Uterus (tissue), 4 donors: ENCODE measurements around the gene GCNT3. TPM values are rescaled to one million over a fixed set of nuclear protein-coding genes. Genes with fewer than 3 reads are reported as not detected.
"Not testable (repeated sequence)": the region's sequence is repeated elsewhere in the genome, so short reads cannot be mapped to it uniquely, and the experiment has no call there.

Experiments used
- DNase-seq, 2 donors: peaks; one replicate each; pipeline ENCODE4 v3.0.0-alpha.2; 2019 to 2020
- H3K27ac ChIP-seq, 2 donors: fragments of 200-600 bp; sonication (generic); 1 replicate in 1 of 2; 2 replicates in 1 of 2; pipeline ENCODE4 v1.5.1; 2016 to 2018
- H3K27me3 ChIP-seq, 2 donors: fragments of 200-600 bp; sonication (generic); one replicate each; pipeline ENCODE4 v1.5.1; 2018 to 2019; ENCODE audit warnings: control low read depth in 1 of 2
- H3K36me3 ChIP-seq, 2 donors: fragments of 200-600 bp; sonication (generic); one replicate each; pipeline ENCODE4 v1.5.1; 2019; ENCODE audit warnings: control low read depth in 1 of 2
- H3K4me1 ChIP-seq, 2 donors: fragments of 200-600 bp; sonication (generic); one replicate each; pipeline ENCODE4 v1.5.1; 2018 to 2019; ENCODE audit warnings: control low read depth in 1 of 2
- H3K4me3 ChIP-seq, 2 donors: fragments of 200-600 bp; sonication (generic); 1 replicate in 1 of 2; 2 replicates in 1 of 2; pipeline ENCODE4 v1.5.1; 2018 to 2019; ENCODE audit warnings: mild to moderate bottlenecking in 1 of 2
- H3K9me3 ChIP-seq, 2 donors: fragments of 200-600 bp; sonication (generic); one replicate each; pipeline ENCODE4 v1.5.1; 2019; ENCODE audit warnings: control low read depth in 1 of 2
- POLR2A ChIP-seq, 2 donors: fragments of 450-650 bp; IDR thresholded peaks; one replicate each; pipeline ENCODE4 v1.6.1; 2016; ENCODE audit warnings: antibody characterized with exemption in 2 of 2, mild to moderate bottlenecking in 1 of 2, moderate library complexity in 1 of 2
- intact Hi-C: fragments of 100-400 bp; cut with DNase I; formaldehyde crosslinking; loops from one replicate; pipeline ENCODE4 v1.15.1; 2023; ENCODE audit warnings: low total_unique reads
- total RNA-seq, 4 donors: library from RNA; depleted of rRNA in 3 of 4; stranded (reverse); fragments of >200 nt in 3 of 4; gene quantifications; one replicate each; pipeline versions ENCODE4 v1.1.0 to v1.2.4, GENCODE V29; 2014 to 2023
- TF ChIP-seq, protein P1 (sequence below), 4 experiments: fragments of 200-600 bp in 2 of 4; fragments of 450-650 bp in 2 of 4; sonication (generic) in 2 of 4; IDR thresholded peaks; one replicate each; pipeline ENCODE4 v1.5.1; 2016 to 2019; ENCODE audit warnings: antibody characterized with exemption in 4 of 4, mild to moderate bottlenecking in 2 of 4, moderate library complexity in 1 of 4
- donor health status: DM: yes; HTN: yes; CAD: no.

GCNT3 gene
- total RNA-seq, 4 donors from 2014 or later, result 0.59 to 1.7 TPM; not detected in 2

DNA sequence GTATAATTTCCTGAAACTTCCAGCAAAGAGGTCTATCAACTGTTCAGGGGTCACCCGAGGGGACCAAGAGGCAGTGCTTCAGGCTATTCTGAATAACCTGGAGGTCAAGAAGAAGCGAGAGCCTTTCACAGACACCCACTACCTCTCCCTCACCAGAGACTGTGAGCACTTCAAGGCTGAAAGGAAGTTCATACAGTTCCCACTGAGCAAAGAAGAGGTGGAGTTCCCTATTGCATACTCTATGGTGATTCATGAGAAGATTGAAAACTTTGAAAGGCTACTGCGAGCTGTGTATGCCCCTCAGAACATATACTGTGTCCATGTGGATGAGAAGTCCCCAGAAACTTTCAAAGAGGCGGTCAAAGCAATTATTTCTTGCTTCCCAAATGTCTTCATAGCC, 6.8 kb downstream of the GCNT3 start:
- TF ChIP-seq, protein P1, sequence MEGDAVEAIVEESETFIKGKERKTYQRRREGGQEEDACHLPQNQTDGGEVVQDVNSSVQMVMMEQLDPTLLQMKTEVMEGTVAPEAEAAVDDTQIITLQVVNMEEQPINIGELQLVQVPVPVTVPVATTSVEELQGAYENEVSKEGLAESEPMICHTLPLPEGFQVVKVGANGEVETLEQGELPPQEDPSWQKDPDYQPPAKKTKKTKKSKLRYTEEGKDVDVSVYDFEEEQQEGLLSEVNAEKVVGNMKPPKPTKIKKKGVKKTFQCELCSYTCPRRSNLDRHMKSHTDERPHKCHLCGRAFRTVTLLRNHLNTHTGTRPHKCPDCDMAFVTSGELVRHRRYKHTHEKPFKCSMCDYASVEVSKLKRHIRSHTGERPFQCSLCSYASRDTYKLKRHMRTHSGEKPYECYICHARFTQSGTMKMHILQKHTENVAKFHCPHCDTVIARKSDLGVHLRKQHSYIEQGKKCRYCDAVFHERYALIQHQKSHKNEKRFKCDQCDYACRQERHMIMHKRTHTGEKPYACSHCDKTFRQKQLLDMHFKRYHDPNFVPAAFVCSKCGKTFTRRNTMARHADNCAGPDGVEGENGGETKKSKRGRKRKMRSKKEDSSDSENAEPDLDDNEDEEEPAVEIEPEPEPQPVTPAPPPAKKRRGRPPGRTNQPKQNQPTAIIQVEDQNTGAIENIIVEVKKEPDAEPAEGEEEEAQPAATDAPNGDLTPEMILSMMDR (IDR thresholded peaks at IDR 0.05), result no peak
- no peak for TF ChIP-seq POLR2A (IDR thresholded peaks at IDR 0.05)
- H3K9me3 ChIP-seq, result no peaks in the 10 kb centered on the region
- H3K27ac ChIP-seq, result no peak overlapping the region
- no peak overlapping the region for H3K4me3 ChIP-seq
- H3K27me3 ChIP-seq, result no peaks in the 10 kb centered on the region
- no peak for DNase-seq
- intact Hi-C loops, result no loop called here
- no peaks in the 10 kb centered on the region for H3K36me3 ChIP-seq
- H3K4me1 ChIP-seq, result no peaks in the 10 kb centered on the region

DNA sequence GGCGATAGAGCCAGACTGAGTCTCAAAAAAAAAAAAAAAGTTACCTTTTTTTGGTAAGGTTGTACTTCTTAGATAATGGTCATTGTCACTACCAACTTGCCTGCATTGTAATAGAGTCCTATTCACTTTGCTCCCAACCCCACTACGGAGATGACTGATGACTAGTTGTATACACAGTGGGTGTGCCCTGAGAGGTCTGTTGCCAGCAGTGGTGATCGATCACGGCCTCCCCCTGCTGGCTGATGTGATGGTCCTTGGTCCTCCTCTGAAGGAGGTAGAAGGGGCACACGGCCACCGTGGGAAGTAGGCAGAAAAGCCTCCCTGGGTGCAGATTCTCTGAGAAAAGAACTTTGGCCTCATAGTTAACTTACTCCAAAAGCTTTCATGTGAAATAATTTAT, 10.7 kb downstream of the GCNT3 start:
- H3K36me3 ChIP-seq, result no peaks in the 10 kb centered on the region
- intact Hi-C loops, result no loop called here
- no peaks in the 10 kb centered on the region for H3K9me3 ChIP-seq
- H3K4me3 ChIP-seq, result no peak overlapping the region
- no peak for DNase-seq
- H3K27ac ChIP-seq, result no peak overlapping the region
- no peaks in the 10 kb centered on the region for H3K4me1 ChIP-seq
- no peaks in the 10 kb centered on the region for H3K27me3 ChIP-seq
- TF ChIP-seq, protein P1 (IDR thresholded peaks at IDR 0.05), result no peak
- TF ChIP-seq POLR2A (IDR thresholded peaks at IDR 0.05), result no peak

DNA sequence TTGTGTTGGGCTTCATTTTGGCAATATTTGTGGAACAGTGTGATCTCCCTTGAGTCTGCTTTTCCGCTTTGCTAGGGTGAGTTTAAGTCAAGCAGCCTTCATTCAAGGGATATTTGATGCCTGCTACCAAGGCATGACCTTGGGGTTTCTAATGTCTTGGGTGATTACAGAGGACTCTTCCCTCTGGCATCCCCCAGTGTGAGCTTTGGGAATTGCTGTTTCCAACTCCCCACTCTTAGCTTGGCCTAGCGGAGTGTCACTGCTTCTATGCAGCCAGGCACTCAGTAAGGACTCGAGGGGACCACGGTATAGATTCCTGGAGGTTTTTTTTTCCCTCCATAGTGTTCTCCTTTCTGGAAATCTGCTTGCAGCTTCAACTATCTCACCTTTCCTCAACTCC, 21.1 kb downstream of the GCNT3 start:
- Histone ChIP-seq H3K27ac (no peak overlapping the region), H3K4me3 (no peak overlapping the region), H3K27me3 (no peaks in the 10 kb centered on the region), H3K4me1 (no peaks in the 10 kb centered on the region), H3K36me3 (no peaks in the 10 kb centered on the region), H3K9me3 (no peaks in the 10 kb centered on the region)
- intact Hi-C loops, result no loop called here
- no peak for TF ChIP-seq POLR2A (IDR thresholded peaks at IDR 0.05)
- TF ChIP-seq, protein P1 (IDR thresholded peaks at IDR 0.05), result no peak
- no peak for DNase-seq

DNA sequence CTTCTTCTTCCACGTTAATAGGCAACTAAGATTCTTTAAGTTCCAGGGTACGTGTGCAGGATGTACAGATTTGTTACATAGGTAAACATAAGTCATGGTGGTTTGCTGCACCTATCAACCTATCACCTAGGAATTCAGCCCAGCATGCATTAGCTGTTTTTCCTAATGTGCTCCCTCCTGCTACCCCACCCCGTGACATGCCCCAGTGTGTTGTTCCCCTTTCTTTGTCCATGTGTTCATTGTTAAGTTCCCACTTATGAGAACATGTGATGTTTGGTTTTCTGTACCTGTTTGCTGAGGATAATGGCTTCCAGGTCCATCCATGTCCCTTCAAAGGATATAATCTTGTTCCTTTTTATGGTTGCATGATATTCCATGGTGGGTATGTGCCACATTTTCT, 24.6 kb downstream of the GCNT3 start:
- Histone ChIP-seq H3K27me3 (no peaks in the 10 kb centered on the region), H3K36me3 (no peaks in the 10 kb centered on the region), H3K27ac (no peak overlapping the region), H3K4me3 (no peak overlapping the region), H3K4me1 (no peaks in the 10 kb centered on the region), H3K9me3 (no peaks in the 10 kb centered on the region)
- no peak for TF ChIP-seq POLR2A (IDR thresholded peaks at IDR 0.05)
- TF ChIP-seq, protein P1 (IDR thresholded peaks at IDR 0.05), result no peak
- intact Hi-C loops, result no loop called here
- DNase-seq, result no peak

DNA sequence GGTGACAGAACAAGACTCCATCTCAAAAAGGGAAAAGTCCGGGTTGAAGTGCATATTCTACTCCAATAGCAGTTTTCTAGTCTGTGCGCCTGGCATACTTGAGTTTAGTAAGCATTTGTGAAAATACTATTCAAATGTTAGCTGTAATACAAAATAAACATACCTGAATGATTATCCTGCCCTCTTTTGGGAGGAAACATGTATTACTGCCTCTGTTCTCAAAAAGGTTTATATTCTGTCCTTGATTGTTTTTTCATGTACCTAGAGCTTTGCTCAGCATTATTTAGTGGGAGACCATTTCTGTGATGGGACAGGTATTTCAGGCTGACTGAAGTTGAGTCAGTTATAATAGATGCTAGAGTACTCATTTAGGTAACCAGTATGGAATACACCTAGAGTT, 25.9 kb downstream of the GCNT3 start:
- DNase-seq, H3K27me3 ChIP-seq, H3K36me3 ChIP-seq, H3K4me1 ChIP-seq, intact Hi-C loops, H3K9me3 ChIP-seq, H3K4me3 ChIP-seq, H3K27ac ChIP-seq: not testable (repeated sequence)

DNA sequence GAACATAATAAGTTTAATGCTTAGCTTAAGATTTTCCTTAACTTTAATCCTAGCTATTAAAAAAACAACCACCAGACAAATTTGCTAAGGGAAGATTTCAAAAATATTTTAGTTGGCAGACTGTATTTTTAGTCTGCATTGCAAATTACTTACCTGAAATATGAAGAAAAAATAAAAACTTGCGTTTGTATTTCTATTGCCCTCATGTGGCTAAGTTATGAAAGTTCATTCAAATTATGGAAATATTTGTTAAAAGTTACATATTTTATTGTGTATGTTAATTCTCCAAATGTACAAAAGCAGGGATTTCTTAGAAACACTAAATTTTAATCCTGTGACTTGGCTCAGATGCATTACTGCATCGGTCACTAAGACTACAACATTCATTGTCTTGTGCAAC, 30.8 kb downstream of the GCNT3 start:
- H3K36me3 ChIP-seq, result no peaks in the 10 kb centered on the region
- intact Hi-C loops, result no loop called here
- no peak overlapping the region for H3K4me3 ChIP-seq
- H3K9me3 ChIP-seq, result no peaks in the 10 kb centered on the region
- H3K27ac ChIP-seq, result no peak overlapping the region
- DNase-seq, result no peak
- no peaks in the 10 kb centered on the region for H3K27me3 ChIP-seq
- TF ChIP-seq POLR2A (IDR thresholded peaks at IDR 0.05), result no peak
- TF ChIP-seq, protein P1 (IDR thresholded peaks at IDR 0.05), result no peak
- no peaks in the 10 kb centered on the region for H3K4me1 ChIP-seq
